ENCODE results near the gene TSKS.
A peak's percentile ranks its signal among the peaks of the same experiment; 100 is the strongest.

Gene TSKS

GRCh38 chr19:49775742-49776370, 12.8 kb upstream of the TSKS start:
- ChIA-PET CTCF (interaction anchor here (0.5 kb wide), 1 partner anchor 230 kb away, joined by 3 read pairs; no protein-coding TSS in a partner anchor), POLR2A (interaction anchor here (1.2 kb wide), 1 partner anchor 9 kb away, joined by 3 read pairs; the partner anchor contains the start of gene AP2A1)
- no peaks in the 10 kb centered on the region for H3K4me1 ChIP-seq (ENCODE audit: control insufficient read depth, insufficient read depth, low read length)
- no peaks in the 10 kb centered on the region for H3K9me3 ChIP-seq (ENCODE audit: control insufficient read depth, insufficient read depth, low read depth, low read length)
- H3K4me3 ChIP-seq (ENCODE audit: low read depth, low read length): no peak overlapping the region
- H3K36me3 ChIP-seq (ENCODE audit: control insufficient read depth in 2 of 2, insufficient read depth in 1 of 2, low read length in 2 of 2): peaks cover 9 to 11% of the 10 kb centered on the region in 2 experiments; a peak in 2 of 3 replicates
- no peak overlapping the region for H3K27ac ChIP-seq (ENCODE audit: extremely low read depth, low read depth, low read length)
- TF ChIP-seq KLF10 (tag by site-specific recombination; IDR thresholded peaks at IDR 0.05): no peak
- TF ChIP-seq ZIC2 (tag by site-specific recombination; IDR thresholded peaks at IDR 0.05): peak; percentile 44; the same call in 1 of the 2 replicates
- no peak for TF ChIP-seq ZNF354C (tag by site-specific recombination; IDR thresholded peaks at IDR 0.05; ENCODE audit: borderline replicate concordance, low read depth)
- TF ChIP-seq ZNF776 (tag by site-specific recombination; IDR thresholded peaks at IDR 0.05; ENCODE audit: borderline replicate concordance): no peak
- TF ChIP-seq ZFP41 (tag by site-specific recombination; IDR thresholded peaks at IDR 0.05; ENCODE audit: borderline replicate concordance): no peak
- no peak for TF ChIP-seq FEZF1 (tag by site-specific recombination; IDR thresholded peaks at IDR 0.05)
- TF ChIP-seq CTCF (tag by site-specific recombination; IDR thresholded peaks at IDR 0.05): no peak
- no peak for TF ChIP-seq MEIS1 (CRISPR knock-in tag; IDR thresholded peaks at IDR 0.05; ENCODE audit: borderline replicate concordance)
- peak; percentile 64; the same call in 1 of the 2 replicates for TF ChIP-seq KLF1 (tag by site-specific recombination; IDR thresholded peaks at IDR 0.05)
- TF ChIP-seq ZNF549 (tag by site-specific recombination; IDR thresholded peaks at IDR 0.05): no peak
- TF ChIP-seq ZNF76 (tag by site-specific recombination; IDR thresholded peaks at IDR 0.05; ENCODE audit: borderline replicate concordance, low read depth): no peak
- TF ChIP-seq ZNF670 (tag by site-specific recombination; IDR thresholded peaks at IDR 0.05; ENCODE audit: low read depth): no peak
- TF ChIP-seq ZNF792 (tag by site-specific recombination; IDR thresholded peaks at IDR 0.05): no peak
- no peak for TF ChIP-seq ZXDB (tag by site-specific recombination; IDR thresholded peaks at IDR 0.05)
- TF ChIP-seq RBAK (tag by site-specific recombination; IDR thresholded peaks at IDR 0.05): no peak
- TF ChIP-seq, protein P1, sequence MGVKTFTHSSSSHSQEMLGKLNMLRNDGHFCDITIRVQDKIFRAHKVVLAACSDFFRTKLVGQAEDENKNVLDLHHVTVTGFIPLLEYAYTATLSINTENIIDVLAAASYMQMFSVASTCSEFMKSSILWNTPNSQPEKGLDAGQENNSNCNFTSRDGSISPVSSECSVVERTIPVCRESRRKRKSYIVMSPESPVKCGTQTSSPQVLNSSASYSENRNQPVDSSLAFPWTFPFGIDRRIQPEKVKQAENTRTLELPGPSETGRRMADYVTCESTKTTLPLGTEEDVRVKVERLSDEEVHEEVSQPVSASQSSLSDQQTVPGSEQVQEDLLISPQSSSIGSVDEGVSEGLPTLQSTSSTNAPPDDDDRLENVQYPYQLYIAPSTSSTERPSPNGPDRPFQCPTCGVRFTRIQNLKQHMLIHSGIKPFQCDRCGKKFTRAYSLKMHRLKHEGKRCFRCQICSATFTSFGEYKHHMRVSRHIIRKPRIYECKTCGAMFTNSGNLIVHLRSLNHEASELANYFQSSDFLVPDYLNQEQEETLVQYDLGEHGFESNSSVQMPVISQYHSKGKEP (tag by site-specific recombination; IDR thresholded peaks at IDR 0.05): no peak
- no peak for TF ChIP-seq ZNF707 (tag by site-specific recombination; IDR thresholded peaks at IDR 0.05)
- TF ChIP-seq ZSCAN16 (tag by site-specific recombination; IDR thresholded peaks at IDR 0.05): no peak
- no peak for TF ChIP-seq ZNF423 (tag by site-specific recombination; IDR thresholded peaks at IDR 0.05)
- no peak for TF ChIP-seq ZNF175 (tag by site-specific recombination; IDR thresholded peaks at IDR 0.05)
- TF ChIP-seq ZFHX2 (tag by site-specific recombination; conservative IDR thresholded peaks at IDR 0.05): peak; percentile 80
- TF ChIP-seq GLI4 (tag by site-specific recombination; IDR thresholded peaks at IDR 0.05): no peak
- no peak for TF ChIP-seq PRDM2 (tag by site-specific recombination; IDR thresholded peaks at IDR 0.05; ENCODE audit: borderline replicate concordance)
- no peak for TF ChIP-seq OSR2 (tag by site-specific recombination; IDR thresholded peaks at IDR 0.05)
- no peak for TF ChIP-seq ZNF785 (tag by site-specific recombination; IDR thresholded peaks at IDR 0.05)
- no peak for TF ChIP-seq HOXA7 (CRISPR knock-in tag; IDR thresholded peaks at IDR 0.05; ENCODE audit: borderline replicate concordance)
- no peak for TF ChIP-seq ZNF639 (tag by site-specific recombination; IDR thresholded peaks at IDR 0.05)
- peak; percentile 59 for TF ChIP-seq EGR2 (tag by site-specific recombination; IDR thresholded peaks at IDR 0.05; ENCODE audit: low read depth)
- no peak for TF ChIP-seq ZNF585B (tag by site-specific recombination; IDR thresholded peaks at IDR 0.05)
